Ovary (tissue), 9 donors: ENCODE measurements around the gene MYRIP. TPM values are rescaled to one million over a fixed set of nuclear protein-coding genes. Genes with fewer than 3 reads are reported as not detected.

Experiments
- DNase-seq, 5 donors: peaks; one replicate each; pipeline ENCODE4 v3.0.0-alpha.2; 2019 to 2020
- H3K27ac ChIP-seq, 2 donors: fragments of 200-600 bp; one replicate each; pipeline versions ENCODE4 v1.5.1 to v1.8.0; 2019 to 2022
- H3K27me3 ChIP-seq: fragments of 200-600 bp; one replicate; pipeline ENCODE4 v1.8.0; 2022
- H3K36me3 ChIP-seq: fragments of 200-600 bp; sonication (generic); one replicate; pipeline ENCODE4 v1.5.1; 2019
- H3K4me1 ChIP-seq: one replicate; pipeline ENCODE4 v1.8.1; 2013; ENCODE audit warnings: mild to moderate bottlenecking, moderate library complexity; ENCODE audit not compliant: insufficient read depth
- H3K4me3 ChIP-seq: fragments of 200-600 bp; sonication (generic); one replicate; pipeline ENCODE4 v1.5.1; 2017
- H3K9me3 ChIP-seq, 2 donors: fragments of 200-600 bp in 1 of 2; sonication (generic) in 1 of 2; one replicate each; pipeline versions ENCODE4 v1.5.1 to v1.8.1; 2013 to 2019; ENCODE audit warnings: mild to moderate bottlenecking in 1 of 2, moderate library complexity in 1 of 2
- CTCF ChIP-seq, 3 donors: fragments of 450-650 bp in 2 of 3; fragments of 200-600 bp in 1 of 3; IDR thresholded peaks; one replicate each; pipeline versions ENCODE4 v1.5.1 to v1.8.0; 2016 to 2022; ENCODE audit warnings: antibody characterized with exemption in 3 of 3, mild to moderate bottlenecking in 1 of 3
- EP300 ChIP-seq: sonication (generic); formaldehyde crosslinking; IDR thresholded peaks from one replicate; pipeline ENCODE4 v1.6.1; 2017; ENCODE audit warnings: antibody characterized with exemption
- POLR2A ChIP-seq: fragments of 450-650 bp; IDR thresholded peaks from one replicate; pipeline ENCODE4 v1.6.1; 2017; ENCODE audit warnings: antibody characterized with exemption, mild to moderate bottlenecking, moderate library complexity
- WGBS, 3 donors: extraction: QIAGEN DNeasy Blood & Tissue Kit in 1 of 3; methylation state at CpG; one replicate each; pipeline versions ENCODE4 v1.1.5 to v1.1.7; 2013 to 2017; 5-methylcytosine and 5-hydroxymethylcytosine counted together
- intact Hi-C, 4 donors: fragments of 100-400 bp; cut with DNase I; formaldehyde crosslinking; loops; one replicate each; pipeline versions ENCODE4 v1.11.0 to v1.15.1; 2022 to 2023
- polyA plus RNA-seq, 2 donors: library from polyadenylated mRNA; stranded (reverse); fragments of 200-250 nt in 1 of 2; fragments of 350-450 nt in 1 of 2; fragmentation: Illumina TruSeq in 1 of 2; extraction: RNeasy Lipid Tissue Mini Kit (QIAGEN cat#74804) in 1 of 2; gene quantifications; one replicate each; pipeline ENCODE4 v1.2.3, GENCODE V29; 2013 to 2014
- total RNA-seq, 7 donors: library from RNA; depleted of rRNA in 2 of 7; stranded (reverse); fragments of >200 nt in 2 of 7; fragmentation: NEBNext Ultra II Directional in 3 of 7; extraction: Animal tissue kit (Norgen Biotek cat#: 25700) in 3 of 7; gene quantifications; one replicate each; pipeline versions ENCODE4 v1.1.0 to v1.2.4, GENCODE V29; 2016 to 2023
- donor health status: DM: no; HTN: no; CAD: no; lungs with moderate emphysema.
- donor health status: DM: no; HTN: no; CAD: no.
- donor health status: Bipolar disorder and iron deficiency.
- donor health status: DM: yes; HTN: yes; CAD: no.
- donor health status: DM: no; HTN: no; CAD: no.
- donor health status: DM: yes; HTN: yes; CAD: no.

Gene MYRIP
- total and polyA plus RNA-seq, 9 donors: 2.8 to 8.4 (median 4.5) TPM

- intact Hi-C loops: no loop called here
- Histone ChIP-seq H3K27me3 (no peaks in the 10 kb centered on the region), H3K9me3 (no peaks in the 10 kb centered on the region), H3K36me3 (no peaks in the 10 kb centered on the region), H3K27ac (no peak overlapping the region), H3K4me1 (peaks cover 5% of the 10 kb centered on the region), H3K4me3 (no peak overlapping the region)
- WGBS, 3 donors: 82 to 87% (median 83%) methylated on average over 9 of the region's 9 CpGs
- no peak for DNase-seq
- TF ChIP-seq EP300 (no peak), CTCF (IDR thresholded peaks at IDR 0.05) (no peak)
Measured at GRCh38 chr3:40196966-40197365, 387.6 kb downstream of the MYRIP start.

GRCh38 chr3:40200692-40201316 lies 391.4 kb downstream of the MYRIP start:
- no peaks in the 10 kb centered on the region for H3K27me3 ChIP-seq
- WGBS, 3 donors: 56 to 81% (median 70%) methylated on average over 6 of the region's 6 CpGs
- no peak overlapping the region for H3K4me3 ChIP-seq
- H3K27ac ChIP-seq: no peak overlapping the region
- no peaks in the 10 kb centered on the region for H3K36me3 ChIP-seq
- no peak for DNase-seq
- no peak for TF ChIP-seq CTCF (IDR thresholded peaks at IDR 0.05)
- H3K9me3 ChIP-seq: no peaks in the 10 kb centered on the region
- H3K4me1 ChIP-seq: peaks cover 5% of the 10 kb centered on the region
- intact Hi-C loops: no loop called here

- 24 to 42% (median 38%) methylated on average over 3 of the region's 3 CpGs for WGBS, 3 donors
Measured at GRCh38 chr3:40201770-40202169, 392.4 kb downstream of the MYRIP start.

GRCh38 chr3:40206522-40206921 lies 397.1 kb downstream of the MYRIP start:
- no peaks in the 10 kb centered on the region for H3K9me3 ChIP-seq
- H3K27me3 ChIP-seq: no peaks in the 10 kb centered on the region
- TF ChIP-seq POLR2A (no peak), EP300 (no peak), CTCF (IDR thresholded peaks at IDR 0.05) (no peak)
- H3K4me3 ChIP-seq: no peak overlapping the region
- 84 to 89% (median 86%) methylated on average over 2 of the region's 2 CpGs for whole genome bisulfite sequencing, 3 donors
- DNase-seq: no peak
- intact Hi-C loops: no loop called here
- no peak overlapping the region for H3K27ac ChIP-seq
- H3K36me3 ChIP-seq: no peaks in the 10 kb centered on the region
- H3K4me1 ChIP-seq: peaks cover 1% of the 10 kb centered on the region

More at GRCh38 chr3:40201770-40202169, 392.4 kb downstream of the MYRIP start:
- Histone ChIP-seq H3K27ac (no peak overlapping the region), H3K27me3 (no peaks in the 10 kb centered on the region), H3K36me3 (no peaks in the 10 kb centered on the region), H3K4me3 (no peak overlapping the region), H3K9me3 (no peaks in the 10 kb centered on the region), H3K4me1 (peaks cover 5% of the 10 kb centered on the region)
- DNase-seq: no peak
- intact Hi-C loops: no loop called here
- no peak for TF ChIP-seq POLR2A

GRCh38 chr3:40207796-40208195 lies 398.4 kb downstream of the MYRIP start:
- intact Hi-C loops: no loop called here
- Histone ChIP-seq H3K9me3 (no peaks in the 10 kb centered on the region), H3K27me3 (no peaks in the 10 kb centered on the region), H3K4me1 (no peaks in the 10 kb centered on the region), H3K4me3 (no peak overlapping the region), H3K36me3 (no peaks in the 10 kb centered on the region), H3K27ac (no peak overlapping the region)
- TF ChIP-seq POLR2A (no peak), CTCF (IDR thresholded peaks at IDR 0.05) (no peak), EP300 (no peak)
- DNase-seq: no peak
